HepG2 (cell line): ENCODE results near the gene PTK7. TPM values are rescaled to one million over a fixed set of nuclear protein-coding genes. Genes with fewer than 3 reads are reported as not detected.

ENCODE experiments used
- ARNT2 ChIP-seq: sonication (generic); formaldehyde crosslinking; IDR thresholded peaks from 2 replicates; pipeline ENCODE4 v1.8.0; 2022; ENCODE audit warnings: mild to moderate bottlenecking, low read depth, missing genetic modification reagents, moderate library complexity
- CBFB ChIP-seq: sonication (generic); formaldehyde crosslinking; IDR thresholded peaks from 2 replicates; pipeline ENCODE4 v1.4.0; 2020; ENCODE audit warnings: missing genetic modification reagents
- ELF4 ChIP-seq: sonication (generic); formaldehyde crosslinking; IDR thresholded peaks from 2 replicates; pipeline ENCODE4 v1.5.0; 2020; ENCODE audit warnings: missing genetic modification reagents, mild to moderate bottlenecking, moderate library complexity, borderline replicate concordance
- FOXA3 ChIP-seq: IDR thresholded peaks from 2 replicates; pipeline ENCODE4 v1.6.1; 2016; ENCODE audit warnings: missing genetic modification reagents, missing compliant biosample characterization
- KDM4B ChIP-seq: sonication (generic); formaldehyde crosslinking; IDR thresholded peaks from 2 replicates; pipeline ENCODE4 v1.4.0; 2020; ENCODE audit warnings: missing genetic modification reagents
- MAZ ChIP-seq, 2 experiments: sonication (generic) in 1 of 2; formaldehyde crosslinking in 1 of 2; IDR thresholded peaks; 2 replicates each; pipeline versions ENCODE4 v1.5.0 to v1.6.1; 2012 to 2020; ENCODE audit warnings: low read depth in 2 of 2, mild to moderate bottlenecking in 2 of 2, borderline replicate concordance in 1 of 2, improper control_type of control experiment in 1 of 2, low read length in 1 of 2, missing genetic modification reagents in 1 of 2, moderate library complexity in 1 of 2
- NRL ChIP-seq: sonication (generic); formaldehyde crosslinking; IDR thresholded peaks from 2 replicates; pipeline ENCODE4 v1.5.0; 2020; ENCODE audit warnings: missing genetic modification reagents, mild to moderate bottlenecking, moderate library complexity, borderline replicate concordance
- PHF8 ChIP-seq: sonication (generic); formaldehyde crosslinking; IDR thresholded peaks from 2 replicates; pipeline ENCODE4 v1.5.0; 2020; ENCODE audit warnings: missing genetic modification reagents
- REL ChIP-seq: sonication (generic); formaldehyde crosslinking; conservative IDR thresholded peaks from 2 replicates; pipeline ENCODE4 v1.8.0; 2022; ENCODE audit warnings: mild to moderate bottlenecking, missing genetic modification reagents, moderate library complexity
- RXRB ChIP-seq: IDR thresholded peaks from 2 replicates; pipeline ENCODE4 v1.6.1; 2016; ENCODE audit warnings: borderline replicate concordance, missing genetic modification reagents, missing compliant biosample characterization
- THAP11 ChIP-seq: IDR thresholded peaks from 2 replicates; pipeline ENCODE4 v1.6.1; 2016; ENCODE audit warnings: missing biosample characterization, missing genetic modification reagents
- YY1 ChIP-seq: IDR thresholded peaks from 2 replicates; pipeline ENCODE4 v1.6.1; 2011; ENCODE audit warnings: low read length, low read depth, moderate library complexity, mild to moderate bottlenecking; ENCODE audit not compliant: insufficient read depth, insufficient replicate concordance
- ZFP37 ChIP-seq: sonication (generic); formaldehyde crosslinking; IDR thresholded peaks from 2 replicates; pipeline ENCODE4 v1.4.0; 2020; ENCODE audit warnings: missing genetic modification reagents, borderline replicate concordance
- ZNF496 ChIP-seq: sonication (generic); formaldehyde crosslinking; IDR thresholded peaks from 2 replicates; pipeline ENCODE4 v1.8.1; 2023; ENCODE audit warnings: mild to moderate bottlenecking, moderate library complexity, missing genetic modification reagents; ENCODE audit not compliant: insufficient replicate concordance
- ZNF747 ChIP-seq: sonication (generic); formaldehyde crosslinking; IDR thresholded peaks from 2 replicates; pipeline ENCODE4 v1.8.1; 2023; ENCODE audit warnings: missing genetic modification reagents, mild to moderate bottlenecking, borderline replicate concordance
- polyA plus RNA-seq, 8 experiments: library from polyadenylated mRNA; depleted of rRNA in 3 of 8; stranded (reverse) in 7 of 8; unstranded in 1 of 8; fragments of >200 nt; fragmentation: Illumina TruSeq in 4 of 8; extraction: Trizol in 4 of 8; gene quantifications; 2 replicates each; pipeline versions ENCODE4 v1.2.1 to v1.2.3, GENCODE V29; 2011 to 2016; ENCODE audit warnings: low read depth in 4 of 8, missing spikeins in 1 of 8, mixed read lengths in 1 of 8; ENCODE audit not compliant: insufficient read depth in 1 of 8
- total RNA-seq, 5 experiments: library from RNA; depleted of rRNA; stranded (reverse); fragments of >200 nt; fragmentation: Illumina TruSeq; extraction: Trizol; gene quantifications; 2 replicates each; pipeline ENCODE4 v1.2.3, GENCODE V29; 2016; ENCODE audit warnings: low read depth in 1 of 5
- TF ChIP-seq, protein P1 (sequence below): sonication (generic); formaldehyde crosslinking; IDR thresholded peaks from 2 replicates; pipeline ENCODE4 v1.8.0; 2022; ENCODE audit warnings: mild to moderate bottlenecking, missing genetic modification reagents
- TF ChIP-seq, protein P2 (sequence below): sonication (generic); formaldehyde crosslinking; IDR thresholded peaks from 2 replicates; pipeline ENCODE4 v1.8.1; 2023; ENCODE audit warnings: missing genetic modification reagents, mild to moderate bottlenecking, borderline replicate concordance
- TF ChIP-seq, protein P3 (sequence below): IDR thresholded peaks from 2 replicates; pipeline ENCODE4 v1.6.1; 2016
- TF ChIP-seq, protein P4 (sequence below), 2 experiments: sonication (generic) in 1 of 2; formaldehyde crosslinking in 1 of 2; IDR thresholded peaks; 2 replicates each; pipeline versions ENCODE4 v1.4.0 to v1.6.1; 2018 to 2020; ENCODE audit warnings: missing genetic modification reagents in 2 of 2, borderline replicate concordance in 1 of 2, low read depth in 1 of 2, mild to moderate bottlenecking in 1 of 2, missing biosample characterization in 1 of 2
- TF ChIP-seq, protein P5 (sequence below): IDR thresholded peaks from 2 replicates; pipeline ENCODE4 v1.6.1; 2012; ENCODE audit warnings: low read depth, low read length, improper control_type of control experiment

The PTK7 gene
- total and polyA plus RNA-seq, 2 of the 13 experiments (the other 11 are each of a cell fraction or from before 2014, with no cell fraction given): 98.5 to 99.8 TPM

DNA sequence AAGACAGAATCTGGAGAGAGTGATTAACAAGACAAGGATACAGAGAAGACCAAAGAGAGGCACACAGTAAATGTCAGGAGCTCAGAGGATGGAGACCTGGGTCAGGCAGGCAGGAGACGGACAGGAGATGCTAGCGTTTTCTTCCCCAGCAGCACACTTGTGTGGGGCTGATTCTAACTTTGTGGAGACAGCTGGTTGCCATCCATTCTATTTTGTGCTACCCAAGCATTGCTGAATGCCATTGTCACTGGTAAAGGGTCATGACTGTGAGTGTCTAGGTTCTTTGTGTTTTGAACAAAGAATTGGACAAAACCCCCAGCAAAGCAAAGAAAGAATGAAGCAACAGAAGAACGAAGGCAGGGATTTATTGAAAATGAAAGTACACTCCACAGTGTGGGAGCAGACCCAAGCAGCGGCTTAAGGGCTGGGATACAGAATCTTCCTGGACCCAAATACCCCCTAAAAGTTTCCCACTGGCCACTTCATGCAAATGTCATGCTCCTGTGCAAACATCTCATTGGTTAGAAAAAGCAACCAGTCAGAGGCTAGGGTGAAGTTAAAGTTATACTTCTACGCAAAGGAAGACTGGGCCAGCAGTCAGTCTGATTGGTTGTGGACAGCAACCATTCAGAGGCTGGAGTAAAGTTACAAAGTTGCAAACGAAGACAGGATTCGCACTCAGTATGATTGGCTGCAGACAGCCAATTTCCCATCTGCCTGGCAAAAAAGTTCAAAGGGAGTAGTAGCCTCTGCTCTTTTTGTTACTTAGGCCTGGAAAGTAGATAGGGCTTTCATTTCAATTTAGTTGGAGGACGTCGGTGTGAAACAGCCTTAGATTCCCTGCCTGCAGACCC, 17.5 kb downstream of the PTK7 start (continued):
- TF ChIP-seq NRL (no peak), ARNT2 (CRISPR knock-in tag) (0 out of 2 replicates have a peak, but pooled peaks have one; percentile 16), REL (CRISPR knock-in tag) (no peak), ZFP37 (no peak), KDM4B (CRISPR knock-in tag) (0 out of 2 replicates have a peak, but pooled peaks have one; percentile 37), ZNF496 (no peak), PHF8 (CRISPR knock-in tag) (no peak; the same call in 1 of the 2 replicates), CBFB (no peak), RXRB (CRISPR knock-in tag) (0 out of 2 replicates have a peak, but pooled peaks have one; percentile 48), MAZ (IDR thresholded peaks at IDR 0.05; ENCODE audit: borderline replicate concordance, low read depth, low read length) (no peak), MAZ (CRISPR knock-in tag; IDR thresholded peaks at IDR 0.05; ENCODE audit: low read depth) (peak; percentile 60), FOXA3 (CRISPR knock-in tag) (peak; percentile 20; the same call in 1 of the 2 replicates), ZNF747 (peak; percentile 45; the same call in 1 of the 2 replicates), ELF4 (0 out of 2 replicates have a peak, but pooled peaks have one; percentile 70), THAP11 (peak; percentile 57), YY1 (no peak)
- TF ChIP-seq, protein P1, sequence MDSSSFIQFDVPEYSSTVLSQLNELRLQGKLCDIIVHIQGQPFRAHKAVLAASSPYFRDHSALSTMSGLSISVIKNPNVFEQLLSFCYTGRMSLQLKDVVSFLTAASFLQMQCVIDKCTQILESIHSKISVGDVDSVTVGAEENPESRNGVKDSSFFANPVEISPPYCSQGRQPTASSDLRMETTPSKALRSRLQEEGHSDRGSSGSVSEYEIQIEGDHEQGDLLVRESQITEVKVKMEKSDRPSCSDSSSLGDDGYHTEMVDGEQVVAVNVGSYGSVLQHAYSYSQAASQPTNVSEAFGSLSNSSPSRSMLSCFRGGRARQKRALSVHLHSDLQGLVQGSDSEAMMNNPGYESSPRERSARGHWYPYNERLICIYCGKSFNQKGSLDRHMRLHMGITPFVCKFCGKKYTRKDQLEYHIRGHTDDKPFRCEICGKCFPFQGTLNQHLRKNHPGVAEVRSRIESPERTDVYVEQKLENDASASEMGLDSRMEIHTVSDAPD (CRISPR knock-in tag): no peak
- TF ChIP-seq, protein P2, sequence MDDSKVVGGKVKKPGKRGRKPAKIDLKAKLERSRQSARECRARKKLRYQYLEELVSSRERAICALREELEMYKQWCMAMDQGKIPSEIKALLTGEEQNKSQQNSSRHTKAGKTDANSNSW (CRISPR knock-in tag): no peak
- TF ChIP-seq, protein P3, sequence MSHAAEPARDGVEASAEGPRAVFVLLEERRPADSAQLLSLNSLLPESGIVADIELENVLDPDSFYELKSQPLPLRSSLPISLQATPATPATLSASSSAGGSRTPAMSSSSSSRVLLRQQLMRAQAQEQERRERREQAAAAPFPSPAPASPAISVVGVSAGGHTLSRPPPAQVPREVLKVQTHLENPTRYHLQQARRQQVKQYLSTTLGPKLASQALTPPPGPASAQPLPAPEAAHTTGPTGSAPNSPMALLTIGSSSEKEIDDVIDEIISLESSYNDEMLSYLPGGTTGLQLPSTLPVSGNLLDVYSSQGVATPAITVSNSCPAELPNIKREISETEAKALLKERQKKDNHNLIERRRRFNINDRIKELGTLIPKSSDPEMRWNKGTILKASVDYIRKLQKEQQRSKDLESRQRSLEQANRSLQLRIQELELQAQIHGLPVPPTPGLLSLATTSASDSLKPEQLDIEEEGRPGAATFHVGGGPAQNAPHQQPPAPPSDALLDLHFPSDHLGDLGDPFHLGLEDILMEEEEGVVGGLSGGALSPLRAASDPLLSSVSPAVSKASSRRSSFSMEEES (CRISPR knock-in tag): no peak
- TF ChIP-seq, protein P4, sequence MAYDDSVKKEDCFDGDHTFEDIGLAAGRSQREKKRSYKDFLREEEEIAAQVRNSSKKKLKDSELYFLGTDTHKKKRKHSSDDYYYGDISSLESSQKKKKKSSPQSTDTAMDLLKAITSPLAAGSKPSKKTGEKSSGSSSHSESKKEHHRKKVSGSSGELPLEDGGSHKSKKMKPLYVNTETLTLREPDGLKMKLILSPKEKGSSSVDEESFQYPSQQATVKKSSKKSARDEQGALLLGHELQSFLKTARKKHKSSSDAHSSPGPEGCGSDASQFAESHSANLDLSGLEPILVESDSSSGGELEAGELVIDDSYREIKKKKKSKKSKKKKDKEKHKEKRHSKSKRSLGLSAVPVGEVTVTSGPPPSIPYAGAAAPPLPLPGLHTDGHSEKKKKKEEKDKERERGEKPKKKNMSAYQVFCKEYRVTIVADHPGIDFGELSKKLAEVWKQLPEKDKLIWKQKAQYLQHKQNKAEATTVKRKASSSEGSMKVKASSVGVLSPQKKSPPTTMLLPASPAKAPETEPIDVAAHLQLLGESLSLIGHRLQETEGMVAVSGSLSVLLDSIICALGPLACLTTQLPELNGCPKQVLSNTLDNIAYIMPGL (CRISPR knock-in tag; IDR thresholded peaks at IDR 0.05; ENCODE audit: borderline replicate concordance in 1 of 2, low read depth in 1 of 2): peak; percentile 20 to 56; a peak in 1 of 4 replicates
- TF ChIP-seq, protein P5, sequence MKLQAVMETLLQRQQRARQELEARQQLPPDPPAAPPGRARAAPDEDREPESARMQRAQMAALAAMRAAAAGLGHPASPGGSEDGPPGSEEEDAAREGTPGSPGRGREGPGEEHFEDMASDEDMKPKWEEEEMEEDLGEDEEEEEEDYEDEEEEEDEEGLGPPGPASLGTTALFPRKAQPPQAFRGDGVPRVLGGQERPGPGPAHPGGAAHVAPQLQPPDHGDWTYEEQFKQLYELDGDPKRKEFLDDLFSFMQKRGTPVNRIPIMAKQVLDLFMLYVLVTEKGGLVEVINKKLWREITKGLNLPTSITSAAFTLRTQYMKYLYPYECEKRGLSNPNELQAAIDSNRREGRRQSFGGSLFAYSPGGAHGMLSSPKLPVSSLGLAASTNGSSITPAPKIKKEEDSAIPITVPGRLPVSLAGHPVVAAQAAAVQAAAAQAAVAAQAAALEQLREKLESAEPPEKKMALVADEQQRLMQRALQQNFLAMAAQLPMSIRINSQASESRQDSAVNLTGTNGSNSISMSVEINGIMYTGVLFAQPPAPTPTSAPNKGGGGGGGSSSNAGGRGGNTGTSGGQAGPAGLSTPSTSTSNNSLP: no peak
